HEK293 (cell line): ENCODE measurements around the gene WDFY2.

Source experiments
- BCL11A ChIP-seq: fragments of 450-650 bp; formaldehyde crosslinking; IDR thresholded peaks from 2 replicates; pipeline ENCODE4 v1.5.1; 2016; ENCODE audit warnings: low read depth, missing biosample characterization, missing genetic modification characterization
- PATZ1 ChIP-seq: fragments of 450-650 bp; formaldehyde crosslinking; IDR thresholded peaks from 2 replicates; pipeline ENCODE4 v1.5.1; 2016; ENCODE audit warnings: missing biosample characterization, missing genetic modification characterization
- PRDM10 ChIP-seq: fragments of 450-650 bp; formaldehyde crosslinking; IDR thresholded peaks from 2 replicates; pipeline ENCODE4 v1.5.1; 2016; ENCODE audit warnings: missing biosample characterization, missing genetic modification characterization
- TCF7L2 ChIP-seq: IDR thresholded peaks from 2 replicates; pipeline ENCODE4 v1.6.1; 2011; ENCODE audit warnings: low read depth, mild to moderate bottlenecking, inconsistent platforms, low read length, moderate library complexity, borderline replicate concordance
- ZNF248 ChIP-seq: fragments of 450-650 bp; formaldehyde crosslinking; IDR thresholded peaks from 2 replicates; pipeline ENCODE4 v1.5.1; 2017; ENCODE audit warnings: missing biosample characterization, missing genetic modification characterization
- ZNF776 ChIP-seq: fragments of 450-650 bp; formaldehyde crosslinking; IDR thresholded peaks from 2 replicates; pipeline ENCODE4 v1.5.0; 2017; ENCODE audit warnings: missing biosample characterization, missing genetic modification characterization, borderline replicate concordance
- TF ChIP-seq, protein P1 (sequence below): fragments of 450-650 bp; formaldehyde crosslinking; IDR thresholded peaks from 2 replicates; pipeline ENCODE4 v1.5.1; 2016; ENCODE audit warnings: missing biosample characterization, missing genetic modification characterization
- TF ChIP-seq, protein P2 (sequence below): sonication (generic); formaldehyde crosslinking; IDR thresholded peaks from 2 replicates; pipeline ENCODE4 v1.8.1; 2022; ENCODE audit warnings: mild to moderate bottlenecking, moderate library complexity, missing genetic modification reagents

GRCh38 chr13:51786425-51787265 lies 202.4 kb downstream of the WDFY2 start:
- TF ChIP-seq, protein P1, sequence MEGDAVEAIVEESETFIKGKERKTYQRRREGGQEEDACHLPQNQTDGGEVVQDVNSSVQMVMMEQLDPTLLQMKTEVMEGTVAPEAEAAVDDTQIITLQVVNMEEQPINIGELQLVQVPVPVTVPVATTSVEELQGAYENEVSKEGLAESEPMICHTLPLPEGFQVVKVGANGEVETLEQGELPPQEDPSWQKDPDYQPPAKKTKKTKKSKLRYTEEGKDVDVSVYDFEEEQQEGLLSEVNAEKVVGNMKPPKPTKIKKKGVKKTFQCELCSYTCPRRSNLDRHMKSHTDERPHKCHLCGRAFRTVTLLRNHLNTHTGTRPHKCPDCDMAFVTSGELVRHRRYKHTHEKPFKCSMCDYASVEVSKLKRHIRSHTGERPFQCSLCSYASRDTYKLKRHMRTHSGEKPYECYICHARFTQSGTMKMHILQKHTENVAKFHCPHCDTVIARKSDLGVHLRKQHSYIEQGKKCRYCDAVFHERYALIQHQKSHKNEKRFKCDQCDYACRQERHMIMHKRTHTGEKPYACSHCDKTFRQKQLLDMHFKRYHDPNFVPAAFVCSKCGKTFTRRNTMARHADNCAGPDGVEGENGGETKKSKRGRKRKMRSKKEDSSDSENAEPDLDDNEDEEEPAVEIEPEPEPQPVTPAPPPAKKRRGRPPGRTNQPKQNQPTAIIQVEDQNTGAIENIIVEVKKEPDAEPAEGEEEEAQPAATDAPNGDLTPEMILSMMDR (tag by site-specific recombination) = no peak
- TF ChIP-seq ZNF248 (tag by site-specific recombination) (no peak), TCF7L2 (no peak), PATZ1 (no peak), PRDM10 (tag by site-specific recombination) (no peak), ZNF776 (tag by site-specific recombination) (no peak), BCL11A (no peak)
- TF ChIP-seq, protein P2, sequence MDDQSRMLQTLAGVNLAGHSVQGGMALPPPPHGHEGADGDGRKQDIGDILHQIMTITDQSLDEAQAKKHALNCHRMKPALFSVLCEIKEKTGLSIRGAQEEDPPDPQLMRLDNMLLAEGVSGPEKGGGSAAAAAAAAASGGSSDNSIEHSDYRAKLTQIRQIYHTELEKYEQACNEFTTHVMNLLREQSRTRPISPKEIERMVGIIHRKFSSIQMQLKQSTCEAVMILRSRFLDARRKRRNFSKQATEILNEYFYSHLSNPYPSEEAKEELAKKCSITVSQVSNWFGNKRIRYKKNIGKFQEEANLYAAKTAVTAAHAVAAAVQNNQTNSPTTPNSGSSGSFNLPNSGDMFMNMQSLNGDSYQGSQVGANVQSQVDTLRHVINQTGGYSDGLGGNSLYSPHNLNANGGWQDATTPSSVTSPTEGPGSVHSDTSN = no peak
